GM12878 (cell line): ENCODE results near the gene DGLUCY. TPM values are rescaled to one million over a fixed set of nuclear protein-coding genes. Genes with fewer than 3 reads are reported as not detected.

ENCODE experiments used
- ATAC-seq: fragments of 200-7000 bp; cut with Tn5 transposase; 3 replicates; pipeline ENCODE4 v1.9.1; 2020; ENCODE audit warnings: mild to moderate bottlenecking, moderate library complexity
- BruUV-seq: library from RNA; stranded (reverse); fragments of 400-500 nt; replicated peaks from 2 replicates; lab custom pipeline; 2021; lab: Mats Ljungman, UMichigan
- CTCF ChIA-PET: fragments of 300-600 bp; sonication (Branson Sonifier 250); formaldehyde crosslinking; extraction: SDS; loops from one replicate; lab custom pipeline; 2021; ENCODE audit warnings: inconsistent platforms; lab: Yijun Ruan, JAX
- POLR2A ChIA-PET: fragments of 350-600 bp; formaldehyde crosslinking; extraction: SDS; loops from one replicate; lab custom pipeline; 2021; ENCODE audit warnings: inconsistent platforms; lab: Charles Lee
- RAD21 ChIA-PET: fragments of 300-600 bp; sonication (Branson Sonifier 250); formaldehyde crosslinking; loops from one replicate; lab custom pipeline; 2023; ENCODE audit warnings: antibody characterized with exemption; ENCODE audit not compliant: unreplicated experiment; lab: Charles Lee
- SMC1A ChIA-PET: fragments of 300-600 bp; sonication (Branson Sonifier 250); formaldehyde crosslinking; loops from one replicate; lab custom pipeline; 2023; ENCODE audit not compliant: unreplicated experiment, uncharacterized antibody; lab: Charles Lee
- DNase-seq: peaks from one replicate; pipeline ENCODE4 v3.0.0-alpha.2; 2011; ENCODE audit warnings: low read depth, low spot score
- FAIRE-seq: peaks from 3 replicates; lab custom pipeline; 2011; peaks lifted over from hg19 to GRCh38; lab: Jason Lieb, UNC
- H2AFZ ChIP-seq: 2 replicates; pipeline ENCODE4 v1.6.0; 2011; ENCODE audit warnings: low read depth, low read length, control low read depth; ENCODE audit not compliant: control insufficient read depth
- H3K27ac ChIP-seq: 2 replicates; pipeline ENCODE4 v1.5.1; 2011; ENCODE audit warnings: control low read depth; ENCODE audit not compliant: control insufficient read depth, insufficient read depth
- H3K27me3 ChIP-seq, 2 experiments: replicated peaks in 1 of 2; 2 replicates each; pipeline versions ENCODE4 v1.6.0 to v1.6.1; 2011; ENCODE audit warnings: low read length in 1 of 2; ENCODE audit not compliant: control insufficient read depth in 2 of 2, insufficient read depth in 2 of 2
- H3K36me3 ChIP-seq, 2 experiments: 2 replicates each; pipeline ENCODE4 v1.5.1; 2011; ENCODE audit warnings: low read length in 1 of 2; ENCODE audit not compliant: control insufficient read depth in 2 of 2, insufficient read depth in 2 of 2
- H3K4me1 ChIP-seq: 2 replicates; pipeline ENCODE4 v1.6.1; 2011; ENCODE audit warnings: mild to moderate bottlenecking, low read length, moderate library complexity, mixed read lengths; ENCODE audit not compliant: control insufficient read depth, insufficient read depth
- H3K4me2 ChIP-seq: 2 replicates; pipeline ENCODE4 v1.6.0; 2011; ENCODE audit warnings: control low read depth; ENCODE audit not compliant: control insufficient read depth, insufficient read depth
- H3K4me3 ChIP-seq: fragments of 200-600 bp; sonication (generic); 2 replicates; pipeline ENCODE4 v1.5.1; 2016
- H3K79me2 ChIP-seq: 2 replicates; pipeline ENCODE4 v1.6.0; 2011; ENCODE audit warnings: low read length; ENCODE audit not compliant: control insufficient read depth, insufficient read depth
- H3K9ac ChIP-seq: 2 replicates; pipeline ENCODE4 v1.8.0; 2011; ENCODE audit warnings: low read length, control low read depth, mixed read lengths; ENCODE audit not compliant: control insufficient read depth, insufficient read depth
- H3K9me3 ChIP-seq: replicated peaks from 3 replicates; pipeline ENCODE4 v1.5.1; 2011; ENCODE audit warnings: mild to moderate bottlenecking, low read length; ENCODE audit not compliant: control insufficient read depth, insufficient read depth
- H4K20me1 ChIP-seq: 2 replicates; pipeline ENCODE4 v1.6.0; 2011; ENCODE audit not compliant: control insufficient read depth, insufficient read depth
- BMI1 ChIP-seq: fragments of 450-650 bp; IDR thresholded peaks from 2 replicates; pipeline ENCODE4 v1.6.1; 2016; ENCODE audit warnings: mild to moderate bottlenecking, moderate library complexity, borderline replicate concordance
- CBFB ChIP-seq: IDR thresholded peaks from 2 replicates; pipeline ENCODE4 v1.6.1; 2016; ENCODE audit warnings: antibody characterized with exemption, low read depth
- ETV6 ChIP-seq, 2 experiments: fragments of 450-650 bp in 1 of 2; IDR thresholded peaks in 1 of 2; conservative IDR thresholded peaks in 1 of 2; 2 replicates each; pipeline ENCODE4 v1.6.1; 2014; ENCODE audit warnings: antibody characterized with exemption in 1 of 2, borderline replicate concordance in 1 of 2, low read depth in 1 of 2, mild to moderate bottlenecking in 1 of 2, moderate library complexity in 1 of 2
- GABPA ChIP-seq: IDR thresholded peaks from 2 replicates; pipeline ENCODE4 v1.6.1; 2014; ENCODE audit warnings: antibody characterized with exemption, low read depth, mild to moderate bottlenecking, inconsistent platforms
- IKZF1 ChIP-seq: fragments of 450-650 bp; conservative IDR thresholded peaks from 2 replicates; pipeline ENCODE4 v1.6.1; 2017; ENCODE audit warnings: antibody characterized with exemption, mild to moderate bottlenecking
- IKZF2 ChIP-seq, 2 experiments: fragments of 450-650 bp; IDR thresholded peaks; 2 replicates each; pipeline ENCODE4 v1.6.1; 2017; ENCODE audit warnings: mild to moderate bottlenecking in 2 of 2, moderate library complexity in 2 of 2
- IRF4 ChIP-seq: IDR thresholded peaks from 2 replicates; pipeline ENCODE4 v1.6.1; 2011; ENCODE audit warnings: low read depth, low read length
- KAT2A ChIP-seq: conservative IDR thresholded peaks from 2 replicates; pipeline ENCODE4 v1.6.1; 2011; ENCODE audit warnings: low read depth, low read length; ENCODE audit not compliant: control insufficient read depth
- NFIC ChIP-seq: IDR thresholded peaks from 2 replicates; pipeline ENCODE4 v1.6.1; 2012; ENCODE audit warnings: low read depth, mild to moderate bottlenecking, inconsistent platforms, low read length, moderate library complexity
- NRF1 ChIP-seq: conservative IDR thresholded peaks from 2 replicates; pipeline ENCODE4 v1.6.1; 2011; ENCODE audit warnings: mild to moderate bottlenecking, low read depth, low read length, improper control_type of control experiment
- POU2F2 ChIP-seq: IDR thresholded peaks from 3 replicates; pipeline ENCODE4 v1.6.1; 2011; ENCODE audit warnings: low read depth, mild to moderate bottlenecking, low read length, borderline replicate concordance
- RCOR1 ChIP-seq: conservative IDR thresholded peaks from 2 replicates; pipeline ENCODE4 v1.6.1; 2012; ENCODE audit warnings: low read depth, low read length, improper control_type of control experiment
- RELA ChIP-seq: fragments of 450-650 bp; IDR thresholded peaks from 2 replicates; pipeline ENCODE4 v1.8.0; 2014; ENCODE audit warnings: borderline replicate concordance; ENCODE audit not compliant: partially characterized antibody
- RUNX3 ChIP-seq: IDR thresholded peaks from 2 replicates; pipeline ENCODE4 v1.6.1; 2012; ENCODE audit warnings: low read length, inconsistent platforms
- SPI1 ChIP-seq: IDR thresholded peaks from 2 replicates; pipeline ENCODE4 v1.6.1; 2011; ENCODE audit warnings: low read depth, mild to moderate bottlenecking, low read length, moderate library complexity, borderline replicate concordance; ENCODE audit not compliant: insufficient read depth
- STAT3 ChIP-seq: IDR thresholded peaks from 2 replicates; pipeline ENCODE4 v1.6.1; 2011; ENCODE audit warnings: low read depth, low read length, improper control_type of control experiment
- TCF3 ChIP-seq: IDR thresholded peaks from 2 replicates; pipeline ENCODE4 v1.6.1; 2012; ENCODE audit warnings: low read depth, mild to moderate bottlenecking, low read length, borderline replicate concordance; ENCODE audit not compliant: insufficient read depth
- WRNIP1 ChIP-seq: IDR thresholded peaks from 2 replicates; pipeline ENCODE4 v1.6.1; 2011; ENCODE audit warnings: low read depth, low read length, improper control_type of control experiment, borderline replicate concordance
- YY1 ChIP-seq: IDR thresholded peaks from 2 replicates; pipeline ENCODE4 v1.6.1; 2011; ENCODE audit warnings: low read depth, mild to moderate bottlenecking, low read length
- ZNF207 ChIP-seq: fragments of 450-650 bp; IDR thresholded peaks from 2 replicates; pipeline ENCODE4 v1.6.1; 2014; ENCODE audit warnings: antibody characterized with exemption, mild to moderate bottlenecking, borderline replicate concordance
- WGBS: methylation state at CpG from one replicate; pipeline ENCODE4 v1.1.6; 2016; ENCODE audit warnings: low lambda C conversion rate; ENCODE audit not compliant: insufficient replicate concordance, insufficient coverage; ENCODE audit errors: missing lambda C conversion rate; 5-methylcytosine and 5-hydroxymethylcytosine counted together
- in situ Hi-C: fragments of 300-500 bp; cut with MboI; formaldehyde crosslinking; loops from 9 replicates; pipeline ENCODE4 v1.14.3; 2018; ENCODE audit warnings: mixed read lengths
- intact Hi-C: fragments of 100-400 bp; cut with micrococcal nuclease; formaldehyde crosslinking; loops from one replicate; pipeline ENCODE4 v1.14.2; 2022; ENCODE audit not compliant: unreplicated experiment
- polyA plus RNA-seq, 11 experiments: library from polyadenylated mRNA; depleted of rRNA in 4 of 11; unstranded in 6 of 11; stranded (reverse) in 5 of 11; fragments of >200 nt; fragmentation: Nextera tagmentation in 4 of 11; fragmentation: Illumina TruSeq in 1 of 11; extraction: Ambion mirVana in 4 of 11; extraction: Trizol in 1 of 11; gene quantifications; 1 replicate in 1 of 11; 2 replicates in 10 of 11; pipeline versions ENCODE4 v1.2.1 to v1.2.3, GENCODE V29; 2011 to 2016; ENCODE audit warnings: inconsistent platforms in 2 of 11, missing spikeins in 2 of 11, low read depth in 1 of 11
- total RNA-seq, 4 experiments: library from RNA; depleted of rRNA in 3 of 4; stranded (reverse); fragments of >200 nt in 3 of 4; fragmentation: Illumina TruSeq in 1 of 4; extraction: Trizol in 1 of 4; gene quantifications; 2 replicates each; pipeline versions ENCODE4 v1.2.1 to v1.2.3, GENCODE V29; 2013 to 2021
- TF ChIP-seq, protein P1 (sequence below): fragments of 450-650 bp; IDR thresholded peaks from 2 replicates; pipeline ENCODE4 v1.6.1; 2014; ENCODE audit warnings: mild to moderate bottlenecking
- TF ChIP-seq, protein P2 (sequence below): fragments of 450-650 bp; IDR thresholded peaks from 2 replicates; pipeline ENCODE4 v1.6.1; 2017; ENCODE audit warnings: low read depth, mild to moderate bottlenecking, moderate library complexity

DGLUCY gene
- total and polyA plus RNA-seq, 10 of the 15 experiments (the other 5 are each of a cell fraction or from before 2014, with no cell fraction given) = 15.0 to 70.3 (median 55.1) TPM

DNA sequence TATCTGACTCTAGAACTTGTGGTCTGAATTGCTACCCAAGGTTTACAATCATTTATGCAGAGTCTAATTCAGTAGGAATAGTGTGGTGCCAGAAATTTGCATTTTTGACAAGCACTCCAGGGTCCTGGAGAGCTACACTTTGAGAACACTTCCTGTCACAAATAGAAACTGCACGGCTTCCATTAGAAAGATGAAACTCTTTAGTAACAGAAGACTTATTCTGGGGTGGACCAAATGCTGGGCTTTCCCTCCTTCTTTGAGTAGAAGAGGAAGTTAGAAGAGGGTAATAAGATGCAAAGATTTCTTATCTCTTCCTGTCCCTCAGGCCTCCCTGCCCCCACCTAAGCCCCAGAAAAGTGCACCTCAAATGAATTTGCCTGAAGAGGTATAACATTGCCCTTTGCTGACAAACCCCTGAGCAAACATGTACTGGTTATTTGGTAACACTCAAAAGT, 28.4 kb downstream of the DGLUCY start:
- CTCF ChIA-PET = interaction anchor here (0.7 to 4.6 kb wide), 6 partner anchors 16 to 239 kb away, joined by 3 to 44 read pairs (median 5); partner anchors contain the start of gene DGLUCY
- TF ChIP-seq POU2F2 (peak; percentile 71; the same call in 2 of the 3 replicates), RUNX3 (no peak), IRF4 (no peak), CBFB (no peak), ETV6 (conservative IDR thresholded peaks at IDR 0.05 in 1 of 2, IDR thresholded peaks at IDR 0.05 in 1 of 2; ENCODE audit: borderline replicate concordance in 1 of 2, low read depth in 1 of 2) (peak in 1 of 2 experiments; percentile 36; a peak in 1 of 4 replicates), RCOR1 (0 out of 2 replicates have a peak, but pooled peaks have one; percentile 29), SPI1 (peak; percentile 35; the same call in 1 of the 2 replicates), KAT2A (no peak), ZNF207 (no peak), GABPA (0 out of 2 replicates have a peak, but pooled peaks have one; percentile 53), WRNIP1 (no peak), BMI1 (no peak), STAT3 (no peak), NRF1 (no peak), TCF3 (no peak), NFIC (no peak; the same call in 1 of the 2 replicates), YY1 (peak; percentile 19; the same call in 1 of the 2 replicates), IKZF1 (peak; percentile 36; the same call in 1 of the 2 replicates), IKZF2 (IDR thresholded peaks at IDR 0.05) (peak; percentile 29 to 49), RELA (no peak)
- TF ChIP-seq, protein P1, sequence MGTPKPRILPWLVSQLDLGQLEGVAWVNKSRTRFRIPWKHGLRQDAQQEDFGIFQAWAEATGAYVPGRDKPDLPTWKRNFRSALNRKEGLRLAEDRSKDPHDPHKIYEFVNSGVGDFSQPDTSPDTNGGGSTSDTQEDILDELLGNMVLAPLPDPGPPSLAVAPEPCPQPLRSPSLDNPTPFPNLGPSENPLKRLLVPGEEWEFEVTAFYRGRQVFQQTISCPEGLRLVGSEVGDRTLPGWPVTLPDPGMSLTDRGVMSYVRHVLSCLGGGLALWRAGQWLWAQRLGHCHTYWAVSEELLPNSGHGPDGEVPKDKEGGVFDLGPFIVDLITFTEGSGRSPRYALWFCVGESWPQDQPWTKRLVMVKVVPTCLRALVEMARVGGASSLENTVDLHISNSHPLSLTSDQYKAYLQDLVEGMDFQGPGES = no peak
- TF ChIP-seq, protein P2, sequence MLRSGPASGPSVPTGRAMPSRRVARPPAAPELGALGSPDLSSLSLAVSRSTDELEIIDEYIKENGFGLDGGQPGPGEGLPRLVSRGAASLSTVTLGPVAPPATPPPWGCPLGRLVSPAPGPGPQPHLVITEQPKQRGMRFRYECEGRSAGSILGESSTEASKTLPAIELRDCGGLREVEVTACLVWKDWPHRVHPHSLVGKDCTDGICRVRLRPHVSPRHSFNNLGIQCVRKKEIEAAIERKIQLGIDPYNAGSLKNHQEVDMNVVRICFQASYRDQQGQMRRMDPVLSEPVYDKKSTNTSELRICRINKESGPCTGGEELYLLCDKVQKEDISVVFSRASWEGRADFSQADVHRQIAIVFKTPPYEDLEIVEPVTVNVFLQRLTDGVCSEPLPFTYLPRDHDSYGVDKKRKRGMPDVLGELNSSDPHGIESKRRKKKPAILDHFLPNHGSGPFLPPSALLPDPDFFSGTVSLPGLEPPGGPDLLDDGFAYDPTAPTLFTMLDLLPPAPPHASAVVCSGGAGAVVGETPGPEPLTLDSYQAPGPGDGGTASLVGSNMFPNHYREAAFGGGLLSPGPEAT = no peak

More for the DNA sequence above, 28.4 kb downstream of the DGLUCY start:
- ChIA-PET POLR2A (interaction anchor here (0.9 to 1.0 kb wide), 2 partner anchors 27 to 28 kb away, joined by 4 to 5 read pairs; partner anchors contain the start of gene DGLUCY), RAD21 (interaction anchor here (0.8 to 4.6 kb wide), 6 partner anchors 27 to 240 kb away, joined by 3 to 30 read pairs (median 6); partner anchors contain the start of gene RPS6KA5), SMC1A (interaction anchor here (1.0 to 5.9 kb wide), 5 partner anchors 27 to 239 kb away, joined by 5 to 38 read pairs (median 7); partner anchors contain the start of genes DGLUCY and RPS6KA5)
- H3K4me1 ChIP-seq = peaks cover 14% of the 10 kb centered on the region
- ATAC-seq (peak; percentile 90), DNase-seq (peak; percentile 80), FAIRE-seq (peak; percentile 76)
- H3K79me2 ChIP-seq = peaks cover 2% of the 10 kb centered on the region; the same call in 1 of the 2 replicates
- 0% methylated on average over 1 of the region's 1 CpG for WGBS
- BruUV-seq = no TSS peak
- peak overlapping the region; percentile 78 for H3K27ac ChIP-seq
- peak overlapping the region; percentile 31; the same call in 1 of the 2 replicates for H3K9ac ChIP-seq
- H3K4me3 ChIP-seq = no peak overlapping the region
- H4K20me1 ChIP-seq = no peaks in the 10 kb centered on the region; the same call in 1 of the 2 replicates
- in situ Hi-C loops (no loop called here), intact Hi-C loops (loop anchor here (10.0 kb wide), 1 partner anchor 157 kb away; no protein-coding TSS in a partner anchor)
- peaks cover 7 to 14% of the 10 kb centered on the region in 2 experiments; a peak in 3 of 4 replicates for H3K36me3 ChIP-seq
- H3K27me3 ChIP-seq = no peaks in the 10 kb centered on the region
- H3K9me3 ChIP-seq = no peaks in the 10 kb centered on the region
- peak overlapping the region; percentile 88 for H3K4me2 ChIP-seq
- peak overlapping the region; percentile 59 for H2AFZ ChIP-seq
